ENCODE data around the gene COQ2. TPM values are rescaled to one million over a fixed set of nuclear protein-coding genes. Genes with fewer than 3 reads are reported as not detected.

The COQ2 gene
- total RNA-seq, 1 experiment from 2014 or later, result 27.8 TPM

DNA sequence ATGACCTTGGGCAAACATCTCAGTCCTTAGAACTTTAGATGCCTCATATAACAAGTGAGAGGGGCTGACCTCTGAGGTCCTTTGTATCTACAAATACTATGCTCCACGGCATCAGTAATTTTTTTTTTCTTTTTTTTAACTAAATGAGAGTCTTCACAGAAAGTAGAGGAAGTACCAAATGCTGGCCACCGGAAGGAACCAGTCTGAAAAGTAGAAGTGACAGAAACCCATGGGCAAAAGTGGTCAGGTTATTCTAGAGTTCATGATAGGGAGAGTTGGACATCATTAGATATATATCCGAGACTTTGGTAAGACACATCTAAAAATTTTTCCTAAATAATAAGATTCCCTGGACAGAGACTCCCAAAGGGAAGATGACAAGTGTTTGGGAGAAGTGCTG is 53.7 kb downstream of the COQ2 start:
- intact Hi-C loops (cut with micrococcal nuclease), result no loop called here
- Mint-ChIP-seq H3K9me3 (ENCODE audit: unreplicated experiment) (no peaks in the 10 kb centered on the region), H3K27me3 (ENCODE audit: insufficient read depth, unreplicated experiment) (no peaks in the 10 kb centered on the region), H3K27ac (ENCODE audit: low read depth, unreplicated experiment) (no peak overlapping the region), H3K36me3 (ENCODE audit: insufficient read depth, unreplicated experiment) (no peaks in the 10 kb centered on the region), H3K4me1 (ENCODE audit: insufficient read depth, unreplicated experiment) (peaks cover 32% of the 10 kb centered on the region), H3K4me3 (ENCODE audit: unreplicated experiment) (no peak overlapping the region)
- DNase-seq (ENCODE audit: unreplicated experiment), result no peak
- POLR2A ChIA-PET, result interaction anchor here (0.9 kb wide), 1 partner anchor 12 kb away, joined by 3 read pairs; no protein-coding TSS in a partner anchor
- CTCF ChIA-PET, result no interaction called here
- no TSS peak for BruUV-seq (replicated peaks)
- TF ChIP-seq, protein P1, sequence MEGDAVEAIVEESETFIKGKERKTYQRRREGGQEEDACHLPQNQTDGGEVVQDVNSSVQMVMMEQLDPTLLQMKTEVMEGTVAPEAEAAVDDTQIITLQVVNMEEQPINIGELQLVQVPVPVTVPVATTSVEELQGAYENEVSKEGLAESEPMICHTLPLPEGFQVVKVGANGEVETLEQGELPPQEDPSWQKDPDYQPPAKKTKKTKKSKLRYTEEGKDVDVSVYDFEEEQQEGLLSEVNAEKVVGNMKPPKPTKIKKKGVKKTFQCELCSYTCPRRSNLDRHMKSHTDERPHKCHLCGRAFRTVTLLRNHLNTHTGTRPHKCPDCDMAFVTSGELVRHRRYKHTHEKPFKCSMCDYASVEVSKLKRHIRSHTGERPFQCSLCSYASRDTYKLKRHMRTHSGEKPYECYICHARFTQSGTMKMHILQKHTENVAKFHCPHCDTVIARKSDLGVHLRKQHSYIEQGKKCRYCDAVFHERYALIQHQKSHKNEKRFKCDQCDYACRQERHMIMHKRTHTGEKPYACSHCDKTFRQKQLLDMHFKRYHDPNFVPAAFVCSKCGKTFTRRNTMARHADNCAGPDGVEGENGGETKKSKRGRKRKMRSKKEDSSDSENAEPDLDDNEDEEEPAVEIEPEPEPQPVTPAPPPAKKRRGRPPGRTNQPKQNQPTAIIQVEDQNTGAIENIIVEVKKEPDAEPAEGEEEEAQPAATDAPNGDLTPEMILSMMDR (IDR thresholded peaks at IDR 0.05; ENCODE audit: unreplicated experiment), result no peak

DNA sequence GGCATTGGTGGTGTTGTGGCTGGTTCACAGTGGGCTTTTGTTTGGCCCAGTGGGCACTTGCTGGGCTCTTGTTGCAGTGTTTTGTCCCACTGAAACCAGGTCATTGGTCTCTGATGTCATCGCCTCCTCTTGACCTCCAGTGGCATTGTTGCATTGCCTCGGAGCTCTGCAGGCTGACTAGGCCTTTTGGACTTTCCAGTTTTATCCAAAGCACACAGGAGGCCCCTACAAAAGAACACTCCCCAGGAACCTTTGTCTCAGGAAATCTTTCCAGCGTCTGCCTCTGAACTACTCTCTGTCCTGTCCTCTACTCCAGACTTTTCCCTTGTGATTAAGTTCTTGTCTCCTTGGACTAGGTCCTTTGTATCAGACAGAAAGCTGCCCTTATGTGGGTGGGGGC is 54.8 kb downstream of the COQ2 start:
- no peak overlapping the region for H3K4me3 Mint-ChIP-seq (ENCODE audit: unreplicated experiment)
- H3K27ac Mint-ChIP-seq (ENCODE audit: low read depth, unreplicated experiment), result no peak overlapping the region
- no peaks in the 10 kb centered on the region for H3K9me3 Mint-ChIP-seq (ENCODE audit: unreplicated experiment)
- peaks cover 22% of the 10 kb centered on the region for H3K4me1 Mint-ChIP-seq (ENCODE audit: insufficient read depth, unreplicated experiment)
- DNase-seq (ENCODE audit: unreplicated experiment), result no peak
- H3K27me3 Mint-ChIP-seq (ENCODE audit: insufficient read depth, unreplicated experiment), result no peaks in the 10 kb centered on the region
- no TSS peak for BruUV-seq (replicated peaks)
- ChIA-PET CTCF (interaction anchor here (0.6 kb wide), 1 partner anchor 11 kb away, joined by 3 read pairs; no protein-coding TSS in a partner anchor), POLR2A (no interaction called here)
- no peaks in the 10 kb centered on the region for H3K36me3 Mint-ChIP-seq (ENCODE audit: insufficient read depth, unreplicated experiment)
- TF ChIP-seq, protein P1 (IDR thresholded peaks at IDR 0.05; ENCODE audit: unreplicated experiment), result no peak
- intact Hi-C loops (cut with micrococcal nuclease), result no loop called here

DNA sequence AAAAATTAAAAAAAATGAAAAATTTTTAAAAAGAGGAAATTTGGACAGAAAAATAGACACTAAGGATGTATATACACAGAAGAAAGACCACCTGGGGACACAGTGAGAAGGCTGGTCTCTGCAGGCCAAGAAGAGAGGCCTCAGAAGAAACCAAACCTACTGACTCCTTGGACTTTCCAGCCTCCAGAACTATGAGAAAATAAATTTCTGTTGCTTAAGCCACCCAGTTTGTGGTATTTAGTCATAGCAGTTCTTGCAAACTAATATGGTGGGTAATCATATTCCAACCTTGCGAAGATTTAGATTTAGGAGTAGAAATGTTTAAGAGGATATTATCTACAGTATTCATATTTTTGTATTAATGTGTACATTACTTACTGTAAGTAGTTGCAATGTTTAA is 56.4 kb downstream of the COQ2 start:
- Mint-ChIP-seq H3K9me3 (ENCODE audit: unreplicated experiment) (no peaks in the 10 kb centered on the region), H3K27me3 (ENCODE audit: insufficient read depth, unreplicated experiment) (no peaks in the 10 kb centered on the region), H3K27ac (ENCODE audit: low read depth, unreplicated experiment) (no peak overlapping the region), H3K36me3 (ENCODE audit: insufficient read depth, unreplicated experiment) (no peaks in the 10 kb centered on the region), H3K4me1 (ENCODE audit: insufficient read depth, unreplicated experiment) (peaks cover 18% of the 10 kb centered on the region), H3K4me3 (ENCODE audit: unreplicated experiment) (no peak overlapping the region)
- TF ChIP-seq, protein P1 (IDR thresholded peaks at IDR 0.05; ENCODE audit: unreplicated experiment), result no peak
- intact Hi-C loops (cut with micrococcal nuclease), result no loop called here
- BruUV-seq (replicated peaks), result no TSS peak
- CTCF ChIA-PET, result no interaction called here
- DNase-seq (ENCODE audit: unreplicated experiment), result no peak
- POLR2A ChIA-PET, result no interaction called here

DNA sequence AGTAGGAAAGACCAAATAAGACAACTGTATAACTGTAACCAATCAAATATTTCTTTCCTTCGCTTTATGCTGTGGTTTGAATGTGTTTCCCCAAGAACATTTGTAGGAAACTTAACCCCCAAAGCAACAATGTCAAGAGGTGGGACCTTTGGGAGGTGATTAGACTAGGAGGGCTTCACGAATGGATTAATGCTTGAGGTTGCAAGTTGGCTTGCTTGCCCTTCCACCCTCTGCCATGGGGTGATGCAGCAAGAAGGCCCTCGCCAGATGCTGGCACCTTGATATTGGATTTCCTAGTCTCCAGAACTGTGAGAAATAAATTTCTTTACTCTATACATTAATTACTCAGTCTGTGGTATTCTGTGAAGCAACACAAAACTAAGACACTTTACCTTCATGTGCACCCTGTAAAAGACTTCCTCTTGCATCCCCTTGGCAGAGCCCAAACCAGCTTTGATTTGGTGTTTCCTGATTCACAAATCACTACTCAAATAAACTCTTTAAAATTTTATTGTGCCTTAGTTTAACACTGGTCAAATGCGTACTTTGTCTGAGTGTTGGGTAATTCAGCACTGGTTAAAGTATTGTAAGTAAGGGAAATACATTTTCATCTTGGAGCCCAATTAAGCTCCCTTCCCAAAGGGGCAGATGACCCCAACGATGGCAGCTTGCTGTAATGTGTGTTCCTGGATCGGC is 59.9 kb downstream of the COQ2 start:
- no peak overlapping the region for H3K4me3 Mint-ChIP-seq (ENCODE audit: unreplicated experiment)
- ChIA-PET POLR2A (no interaction called here), CTCF (interaction anchor here (0.6 to 1.4 kb wide), 4 partner anchors 11 to 455 kb away, joined by 3 to 4 read pairs (median 3); no protein-coding TSS in a partner anchor)
- no peak for DNase-seq (ENCODE audit: unreplicated experiment)
- BruUV-seq (replicated peaks), result no TSS peak
- no peaks in the 10 kb centered on the region for H3K27me3 Mint-ChIP-seq (ENCODE audit: insufficient read depth, unreplicated experiment)
- intact Hi-C loops (cut with micrococcal nuclease), result no loop called here
- peaks cover 4% of the 10 kb centered on the region for H3K4me1 Mint-ChIP-seq (ENCODE audit: insufficient read depth, unreplicated experiment)
- H3K27ac Mint-ChIP-seq (ENCODE audit: low read depth, unreplicated experiment), result no peak overlapping the region
- no peaks in the 10 kb centered on the region for H3K9me3 Mint-ChIP-seq (ENCODE audit: unreplicated experiment)
- no peaks in the 10 kb centered on the region for H3K36me3 Mint-ChIP-seq (ENCODE audit: insufficient read depth, unreplicated experiment)
- TF ChIP-seq, protein P1 (IDR thresholded peaks at IDR 0.05; ENCODE audit: unreplicated experiment), result no peak
